HG03520 (cell line): Measurements from ENCODE around the gene CCDC159.

Source experiments
- ATAC-seq: cut with Tn5 transposase; IDR thresholded peaks from one replicate; pipeline ENCODE4 v1.9.1; 2021; ENCODE audit warnings: mild to moderate bottlenecking, moderate library complexity; ENCODE audit not compliant: unreplicated experiment

CCDC159 gene

DNA sequence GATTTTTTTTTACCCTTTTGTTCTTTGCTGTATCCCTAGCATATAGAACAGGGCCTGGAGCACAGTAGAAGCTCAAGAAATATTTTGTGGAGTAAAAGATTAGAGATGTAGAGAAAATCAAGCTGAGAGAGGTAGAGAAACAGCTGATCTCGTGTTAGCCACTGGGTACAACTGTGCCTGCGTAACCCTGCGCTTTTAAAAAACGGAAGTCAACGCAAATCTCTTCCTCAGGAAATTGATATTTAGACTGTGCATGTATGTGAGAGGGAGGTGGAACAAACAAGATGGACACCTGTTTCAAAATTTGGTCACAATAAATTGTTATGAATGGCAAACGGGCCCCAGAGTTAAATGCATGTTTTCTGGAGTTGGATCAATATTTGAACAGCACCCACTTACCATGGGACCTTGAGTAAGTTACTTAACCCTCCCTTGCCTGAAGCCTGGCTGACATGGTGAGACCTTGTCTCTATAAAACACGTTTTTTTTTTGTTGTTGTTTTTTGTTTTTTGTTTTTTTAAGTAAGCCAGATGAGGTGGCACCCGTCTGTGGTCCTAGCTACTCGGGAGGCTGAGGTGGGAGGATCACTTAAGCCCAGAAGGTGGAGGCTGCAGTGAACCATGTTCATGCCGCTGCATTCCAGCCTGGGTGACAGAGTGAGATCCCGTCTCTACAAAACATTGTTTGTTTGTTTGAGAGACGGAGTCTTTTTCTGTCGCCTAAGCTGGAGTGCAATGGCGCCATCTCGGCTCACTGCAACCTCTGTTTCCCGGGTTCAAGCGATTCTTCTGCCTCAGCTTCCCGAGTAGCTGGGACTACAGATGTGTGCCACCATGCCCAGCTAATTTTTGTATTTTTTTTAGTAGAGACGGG lies 41.1 kb downstream of the CCDC159 start:
- no peak for ATAC-seq

DNA sequence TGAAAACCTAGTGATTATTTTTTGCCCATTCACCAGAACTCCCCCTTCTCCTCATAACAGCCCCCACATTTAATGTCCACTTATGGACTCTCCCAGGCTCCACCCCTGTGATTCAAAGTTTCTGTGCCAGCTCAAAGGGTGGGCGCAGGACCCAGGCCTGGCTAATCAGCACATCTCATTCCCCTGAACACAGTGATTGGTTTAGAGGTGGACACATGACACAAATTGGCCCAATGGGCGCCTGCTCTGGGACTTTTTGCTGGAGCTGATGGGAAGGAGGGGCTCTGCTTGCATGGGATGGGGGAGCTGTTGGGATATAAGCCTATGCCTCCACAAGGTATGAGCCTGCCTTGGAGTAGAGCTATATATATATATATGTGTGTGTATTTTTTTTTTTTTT lies 44.0 kb downstream of the CCDC159 start:
- no peak for ATAC-seq

DNA sequence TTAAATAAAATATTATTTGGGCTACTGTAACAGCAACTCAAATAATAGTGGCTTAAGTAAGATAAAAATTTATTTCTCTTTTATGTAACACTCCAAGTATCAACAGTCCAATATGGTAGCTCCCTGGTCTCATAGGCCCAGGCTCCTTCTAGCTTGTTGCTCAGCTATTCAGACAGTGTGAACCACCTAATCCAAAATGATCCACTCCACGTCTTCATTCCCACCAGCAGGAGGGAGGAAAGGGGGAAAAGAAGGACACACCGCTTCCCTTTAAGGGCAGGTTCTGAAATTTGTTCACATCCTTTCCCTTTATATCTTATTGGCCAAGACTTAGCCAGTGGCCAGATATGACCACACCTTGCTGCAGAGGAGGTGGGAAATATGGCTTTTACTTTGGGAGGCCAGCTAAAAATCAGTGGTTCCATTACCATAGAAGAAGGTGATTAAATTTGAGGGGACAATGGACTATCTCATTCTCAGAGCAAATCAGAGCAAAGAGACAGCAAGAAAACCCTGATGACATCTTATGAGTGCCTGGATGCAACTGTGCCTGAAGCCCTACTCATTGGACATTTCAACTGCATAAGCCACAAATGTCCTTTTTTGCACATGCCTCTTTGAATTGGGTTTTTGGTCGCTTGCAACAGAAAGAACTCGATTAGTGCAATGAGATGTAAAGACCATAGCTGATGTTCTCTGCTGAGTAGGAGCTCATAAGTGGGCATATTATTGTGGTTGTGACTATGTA lies 44.8 kb downstream of the CCDC159 start:
- no peak for ATAC-seq

DNA sequence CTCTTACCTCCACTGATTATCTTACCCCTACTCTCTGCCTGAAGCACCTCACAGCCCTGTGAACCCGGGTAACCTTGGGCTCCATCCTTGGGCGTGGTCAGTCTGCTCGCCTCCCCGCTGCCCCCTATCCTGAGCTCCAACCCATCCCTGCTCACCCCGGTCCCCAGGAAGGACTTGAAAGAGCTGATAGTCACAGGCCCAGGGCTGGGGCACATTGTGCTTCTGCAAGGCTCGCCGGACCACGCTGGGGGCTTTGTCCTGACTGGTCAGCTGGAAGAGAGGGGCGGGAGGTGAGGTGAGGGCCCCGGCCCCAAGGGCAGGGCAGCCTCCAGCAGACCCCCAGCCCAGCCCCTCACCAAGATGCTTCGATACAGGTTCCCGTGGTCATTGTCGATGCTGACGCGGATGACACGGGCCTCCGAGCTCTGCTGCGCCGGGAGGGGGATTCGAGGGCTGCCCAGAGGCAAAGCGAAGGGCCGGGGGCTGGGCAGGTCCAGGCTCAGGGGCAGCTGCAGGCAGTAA lies 50.8 kb downstream of the CCDC159 start:
- ATAC-seq: no peak

DNA sequence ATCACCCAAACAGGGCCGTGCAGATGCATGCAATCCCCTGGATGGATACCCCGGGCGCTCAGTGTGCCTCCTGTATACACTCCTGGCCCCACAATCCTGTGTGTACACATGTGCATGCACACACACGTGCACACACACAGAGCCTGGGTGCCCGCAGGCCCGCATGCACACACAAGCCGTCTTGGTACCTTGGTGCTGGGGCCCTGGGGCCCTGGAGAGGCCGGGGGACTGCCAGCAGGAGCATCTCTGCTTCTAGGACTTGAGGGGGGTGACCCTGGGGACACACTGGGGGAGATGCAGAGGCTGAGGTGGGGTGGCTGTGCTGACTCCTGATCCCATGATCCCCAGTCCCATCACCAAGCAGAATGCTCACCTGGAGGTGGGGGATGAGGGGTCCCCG lies 53.3 kb downstream of the CCDC159 start:
- no peak for ATAC-seq

DNA sequence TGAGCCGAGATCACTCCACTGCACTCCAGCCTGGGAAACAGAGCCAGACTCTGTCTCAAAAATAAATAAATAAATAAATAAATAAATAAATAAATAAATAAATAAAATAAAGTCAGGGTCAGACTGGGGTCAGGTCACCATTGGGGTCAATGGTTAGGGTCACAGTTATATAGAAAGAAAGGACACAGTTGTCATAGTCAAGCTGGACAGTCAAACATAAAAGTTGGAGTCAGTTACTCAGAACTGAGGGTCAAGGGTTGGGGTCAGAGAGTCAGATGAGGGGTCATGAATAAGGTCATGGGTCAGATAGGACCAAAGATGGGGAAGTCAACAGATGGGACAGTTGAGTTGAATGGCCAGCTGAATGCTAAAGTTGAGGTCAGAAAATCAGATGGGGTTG lies 54.5 kb downstream of the CCDC159 start:
- no peak for ATAC-seq

DNA sequence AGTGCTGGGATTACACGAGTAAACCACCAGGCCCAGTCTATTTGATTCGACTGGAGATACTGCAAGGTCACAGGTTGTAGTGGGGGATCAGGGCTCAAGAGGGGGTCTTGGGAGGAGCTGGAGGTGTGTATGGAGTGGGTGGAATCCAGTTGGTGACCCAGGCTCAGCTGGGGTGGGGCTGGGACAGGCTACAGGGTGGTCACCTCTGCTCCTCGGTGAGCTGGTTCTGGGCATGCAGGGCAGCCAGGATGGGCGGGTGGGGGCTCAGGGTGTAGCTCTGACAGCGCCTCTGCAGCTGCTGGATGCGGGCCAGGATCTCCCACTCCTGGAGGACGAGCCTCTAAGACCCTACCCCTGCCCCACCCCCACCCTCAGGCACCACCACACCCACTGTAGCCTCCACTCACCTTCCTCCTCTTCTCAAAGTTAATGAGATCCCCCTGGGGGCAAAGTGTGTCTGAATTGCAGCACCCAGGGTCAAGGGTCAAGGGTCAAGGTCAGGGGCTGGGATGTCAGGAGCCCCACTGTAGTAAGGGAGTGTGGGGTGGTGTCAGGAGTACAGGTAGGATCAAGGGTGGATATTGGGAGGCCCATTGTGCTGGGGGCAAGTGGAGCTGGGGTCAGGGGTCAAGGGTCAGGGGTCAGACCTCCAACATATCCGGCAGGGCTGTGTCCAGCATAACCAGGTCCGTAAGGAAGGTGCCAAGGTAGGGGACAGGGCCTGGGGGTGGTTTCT lies 55.7 kb downstream of the CCDC159 start:
- no peak for ATAC-seq
